K562 (cell line): ENCODE results near the gene OR11L1. TPM values are rescaled to one million over a fixed set of nuclear protein-coding genes. Genes with fewer than 3 reads are reported as not detected.

Experiments used
- BMI1 ChIP-seq: fragments of 150-350 bp; IDR thresholded peaks from 2 replicates; pipeline ENCODE4 v1.6.1; 2014; ENCODE audit warnings: low read length
- BRCA1 ChIP-seq, 2 experiments: fragments of 450-650 bp in 1 of 2; sonication (generic) in 1 of 2; formaldehyde crosslinking in 1 of 2; IDR thresholded peaks; 2 replicates each; pipeline versions ENCODE4 v1.5.0 to v1.6.1; 2017 to 2020; ENCODE audit warnings: mild to moderate bottlenecking in 1 of 2, missing genetic modification reagents in 1 of 2
- CCNT2 ChIP-seq: IDR thresholded peaks from 2 replicates; pipeline ENCODE4 v1.6.1; 2011; ENCODE audit warnings: borderline replicate concordance, low read depth, mild to moderate bottlenecking, moderate library complexity, mixed read lengths, low read length; ENCODE audit not compliant: insufficient read length; ENCODE audit errors: extremely low read depth
- KAT2B ChIP-seq: IDR thresholded peaks from one replicate; pipeline ENCODE4 v1.6.1; 2012; ENCODE audit warnings: low read depth, mild to moderate bottlenecking, control low read depth, inconsistent platforms, low read length, moderate library complexity
- MTA1 ChIP-seq: fragments of 450-650 bp; IDR thresholded peaks from 2 replicates; pipeline ENCODE4 v1.6.1; 2017; ENCODE audit warnings: borderline replicate concordance
- NCOA4 ChIP-seq: fragments of 450-650 bp; IDR thresholded peaks from 2 replicates; pipeline ENCODE4 v1.6.1; 2018; ENCODE audit warnings: mild to moderate bottlenecking; ENCODE audit not compliant: partially characterized antibody
- NR1H2 ChIP-seq: sonication (generic); formaldehyde crosslinking; IDR thresholded peaks from 2 replicates; pipeline ENCODE4 v1.4.0; 2020; ENCODE audit warnings: mild to moderate bottlenecking, missing genetic modification reagents
- PHB ChIP-seq: fragments of 250-450 bp; sonication (Bioruptor Pico); IDR thresholded peaks from 2 replicates; pipeline ENCODE4 v1.5.0; 2021
- PPARD ChIP-seq: fragments of 250-450 bp; sonication (Bioruptor Pico); IDR thresholded peaks from 2 replicates; pipeline ENCODE4 v1.8.0; 2022; ENCODE audit warnings: inconsistent platforms, mild to moderate bottlenecking, moderate library complexity
- RBM22 ChIP-seq: fragments of 200-400 bp; formaldehyde crosslinking; IDR thresholded peaks from 2 replicates; pipeline ENCODE4 v1.6.1; 2018; ENCODE audit warnings: low read length, low read depth; ENCODE audit not compliant: poor library complexity, severe bottlenecking
- RBM39 ChIP-seq: fragments of 200-400 bp; formaldehyde crosslinking; optimal IDR thresholded peaks from 2 replicates; pipeline ENCODE3; 2018; ENCODE audit warnings: low read depth, low read length
- RFX7 ChIP-seq: fragments of 250-450 bp; sonication (Bioruptor Pico); IDR thresholded peaks from 2 replicates; pipeline ENCODE4 v1.5.1; 2021; ENCODE audit warnings: mild to moderate bottlenecking
- TGIF2 ChIP-seq: sonication (generic); formaldehyde crosslinking; IDR thresholded peaks from 2 replicates; pipeline ENCODE4 v1.8.1; 2022; ENCODE audit warnings: mild to moderate bottlenecking, missing genetic modification reagents, moderate library complexity
- U2AF2 ChIP-seq: fragments of 200-400 bp; formaldehyde crosslinking; optimal IDR thresholded peaks from 2 replicates; pipeline ENCODE3; 2017; ENCODE audit warnings: low read depth, mild to moderate bottlenecking, low read length
- ZBTB8A ChIP-seq: fragments of 450-650 bp; IDR thresholded peaks from 2 replicates; pipeline ENCODE4 v1.6.1; 2018; ENCODE audit warnings: mild to moderate bottlenecking, moderate library complexity; ENCODE audit not compliant: partially characterized antibody
- ZFPM2 ChIP-seq: fragments of 250-450 bp; sonication (Bioruptor Pico); IDR thresholded peaks from 2 replicates; pipeline ENCODE4 v1.5.1; 2022; ENCODE audit warnings: mild to moderate bottlenecking
- ZNF551 ChIP-seq: fragments of 250-450 bp; sonication (Bioruptor Pico); IDR thresholded peaks from 2 replicates; pipeline ENCODE4 v1.5.0; 2021; ENCODE audit warnings: mild to moderate bottlenecking, moderate library complexity
- ZNF584 ChIP-seq: fragments of 200-800 bp; sonication (Bioruptor generic); IDR thresholded peaks from 2 replicates; pipeline ENCODE4 v1.6.1; 2016; ENCODE audit warnings: low read depth, mild to moderate bottlenecking, missing genetic modification characterization, missing compliant biosample characterization
- ZSCAN32 ChIP-seq: fragments of 450-650 bp; formaldehyde crosslinking; IDR thresholded peaks from 2 replicates; pipeline ENCODE4 v1.4.0; 2020; ENCODE audit warnings: mild to moderate bottlenecking, moderate library complexity
- polyA plus RNA-seq, 8 experiments: library from polyadenylated mRNA; depleted of rRNA in 4 of 8; stranded (reverse) in 5 of 8; unstranded in 3 of 8; fragments of >200 nt; fragmentation: Nextera tagmentation in 2 of 8; fragmentation: Illumina TruSeq in 1 of 8; extraction: Ambion mirVana in 2 of 8; extraction: Trizol in 1 of 8; gene quantifications; 2 replicates each; pipeline versions ENCODE4 v1.2.1 to v1.2.3, GENCODE V29; 2011 to 2014; ENCODE audit warnings: inconsistent platforms in 1 of 8, missing spikeins in 1 of 8
- total RNA-seq, 7 experiments: library from RNA; depleted of rRNA in 6 of 7; stranded (reverse); fragments of >200 nt in 6 of 7; fragmentation: Illumina TruSeq in 2 of 7; extraction: Trizol in 2 of 7; gene quantifications; 2 replicates each; pipeline versions ENCODE4 v1.2.1 to v1.2.3, GENCODE V29; 2011 to 2021; ENCODE audit warnings: low replicate concordance in 1 of 7
- TF ChIP-seq, protein P1 (sequence below): fragments of 450-650 bp; IDR thresholded peaks from 2 replicates; pipeline ENCODE4 v1.6.1; 2017; ENCODE audit warnings: antibody characterized with exemption
- TF ChIP-seq, protein P2 (sequence below), 2 experiments: fragments of 150-350 bp in 1 of 2; IDR thresholded peaks; 2 replicates each; pipeline ENCODE4 v1.6.1; 2012 to 2016; ENCODE audit warnings: low read depth in 2 of 2, low read length in 2 of 2, mild to moderate bottlenecking in 1 of 2, moderate library complexity in 1 of 2

The OR11L1 gene
- total and polyA plus RNA-seq, 9 of the 15 experiments (the other 6 are each of a cell fraction or from before 2014, with no cell fraction given) = not detected

DNA sequence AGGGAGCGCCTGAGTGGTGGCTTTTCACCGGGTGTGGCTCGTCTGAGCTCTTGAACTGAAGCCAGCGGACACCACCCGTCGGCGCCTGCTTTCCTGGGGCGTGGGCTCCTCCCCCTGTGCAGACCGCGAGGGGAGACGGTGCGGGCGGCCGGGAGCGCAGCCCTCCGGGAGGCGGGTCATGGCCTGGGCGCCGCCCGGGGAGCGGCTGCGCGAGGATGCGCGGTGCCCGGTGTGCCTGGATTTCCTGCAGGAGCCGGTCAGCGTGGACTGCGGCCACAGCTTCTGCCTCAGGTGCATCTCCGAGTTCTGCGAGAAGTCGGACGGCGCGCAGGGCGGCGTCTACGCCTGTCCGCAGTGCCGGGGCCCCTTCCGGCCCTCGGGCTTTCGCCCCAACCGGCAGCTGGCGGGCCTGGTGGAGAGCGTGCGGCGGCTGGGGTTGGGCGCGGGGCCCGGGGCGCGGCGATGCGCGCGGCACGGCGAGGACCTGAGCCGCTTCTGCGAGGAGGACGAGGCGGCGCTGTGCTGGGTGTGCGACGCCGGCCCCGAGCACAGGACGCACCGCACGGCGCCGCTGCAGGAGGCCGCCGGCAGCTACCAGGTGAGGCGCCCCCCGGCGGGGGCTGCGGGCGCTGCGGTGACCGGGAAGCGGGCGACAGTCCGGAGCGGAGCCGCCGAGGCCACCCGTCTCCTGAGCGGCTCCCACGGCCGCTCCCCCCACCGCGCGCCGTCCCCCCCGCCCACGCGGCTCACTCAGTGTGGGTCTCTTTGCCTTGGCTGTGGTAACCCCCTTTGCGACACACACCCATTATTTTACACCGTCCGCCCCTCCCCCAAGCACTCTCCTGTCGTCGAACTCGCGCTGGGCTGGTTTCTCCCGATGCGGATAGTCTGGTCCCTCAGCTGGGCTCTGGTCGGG, 15.6 kb upstream of the OR11L1 start, which contains the start of gene TRIM58 (continued):
- TF ChIP-seq RBM22 (peak; percentile 36), NCOA4 (no peak), BMI1 (no peak), ZNF551 (CRISPR knock-in tag) (no peak), MTA1 (no peak), RBM39 (no peak), PPARD (CRISPR knock-in tag) (no peak), ZFPM2 (no peak), KAT2B (peak; percentile 91), ZNF584 (CRISPR knock-in tag) (no peak), U2AF2 (no peak), TGIF2 (peak; percentile 47; the same call in 1 of the 2 replicates), ZBTB8A (no peak), NR1H2 (CRISPR knock-in tag) (peak; percentile 90; the same call in 1 of the 2 replicates), BRCA1 (IDR thresholded peaks at IDR 0.05) (no peak), BRCA1 (CRISPR knock-in tag; IDR thresholded peaks at IDR 0.05) (peak; percentile 93; the same call in 1 of the 2 replicates), ZSCAN32 (CRISPR knock-in tag) (no peak; the same call in 1 of the 2 replicates), PHB (CRISPR knock-in tag) (no peak), CCNT2 (peak; percentile 87), RFX7 (CRISPR knock-in tag) (no peak)
- TF ChIP-seq, protein P1, sequence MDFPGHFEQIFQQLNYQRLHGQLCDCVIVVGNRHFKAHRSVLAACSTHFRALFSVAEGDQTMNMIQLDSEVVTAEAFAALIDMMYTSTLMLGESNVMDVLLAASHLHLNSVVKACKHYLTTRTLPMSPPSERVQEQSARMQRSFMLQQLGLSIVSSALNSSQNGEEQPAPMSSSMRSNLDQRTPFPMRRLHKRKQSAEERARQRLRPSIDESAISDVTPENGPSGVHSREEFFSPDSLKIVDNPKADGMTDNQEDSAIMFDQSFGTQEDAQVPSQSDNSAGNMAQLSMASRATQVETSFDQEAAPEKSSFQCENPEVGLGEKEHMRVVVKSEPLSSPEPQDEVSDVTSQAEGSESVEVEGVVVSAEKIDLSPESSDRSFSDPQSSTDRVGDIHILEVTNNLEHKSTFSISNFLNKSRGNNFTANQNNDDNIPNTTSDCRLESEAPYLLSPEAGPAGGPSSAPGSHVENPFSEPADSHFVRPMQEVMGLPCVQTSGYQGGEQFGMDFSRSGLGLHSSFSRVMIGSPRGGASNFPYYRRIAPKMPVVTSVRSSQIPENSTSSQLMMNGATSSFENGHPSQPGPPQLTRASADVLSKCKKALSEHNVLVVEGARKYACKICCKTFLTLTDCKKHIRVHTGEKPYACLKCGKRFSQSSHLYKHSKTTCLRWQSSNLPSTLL = no peak
- TF ChIP-seq, protein P2, sequence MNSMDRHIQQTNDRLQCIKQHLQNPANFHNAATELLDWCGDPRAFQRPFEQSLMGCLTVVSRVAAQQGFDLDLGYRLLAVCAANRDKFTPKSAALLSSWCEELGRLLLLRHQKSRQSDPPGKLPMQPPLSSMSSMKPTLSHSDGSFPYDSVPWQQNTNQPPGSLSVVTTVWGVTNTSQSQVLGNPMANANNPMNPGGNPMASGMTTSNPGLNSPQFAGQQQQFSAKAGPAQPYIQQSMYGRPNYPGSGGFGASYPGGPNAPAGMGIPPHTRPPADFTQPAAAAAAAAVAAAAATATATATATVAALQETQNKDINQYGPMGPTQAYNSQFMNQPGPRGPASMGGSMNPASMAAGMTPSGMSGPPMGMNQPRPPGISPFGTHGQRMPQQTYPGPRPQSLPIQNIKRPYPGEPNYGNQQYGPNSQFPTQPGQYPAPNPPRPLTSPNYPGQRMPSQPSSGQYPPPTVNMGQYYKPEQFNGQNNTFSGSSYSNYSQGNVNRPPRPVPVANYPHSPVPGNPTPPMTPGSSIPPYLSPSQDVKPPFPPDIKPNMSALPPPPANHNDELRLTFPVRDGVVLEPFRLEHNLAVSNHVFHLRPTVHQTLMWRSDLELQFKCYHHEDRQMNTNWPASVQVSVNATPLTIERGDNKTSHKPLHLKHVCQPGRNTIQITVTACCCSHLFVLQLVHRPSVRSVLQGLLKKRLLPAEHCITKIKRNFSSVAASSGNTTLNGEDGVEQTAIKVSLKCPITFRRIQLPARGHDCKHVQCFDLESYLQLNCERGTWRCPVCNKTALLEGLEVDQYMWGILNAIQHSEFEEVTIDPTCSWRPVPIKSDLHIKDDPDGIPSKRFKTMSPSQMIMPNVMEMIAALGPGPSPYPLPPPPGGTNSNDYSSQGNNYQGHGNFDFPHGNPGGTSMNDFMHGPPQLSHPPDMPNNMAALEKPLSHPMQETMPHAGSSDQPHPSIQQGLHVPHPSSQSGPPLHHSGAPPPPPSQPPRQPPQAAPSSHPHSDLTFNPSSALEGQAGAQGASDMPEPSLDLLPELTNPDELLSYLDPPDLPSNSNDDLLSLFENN (IDR thresholded peaks at IDR 0.05; ENCODE audit: low read depth in 2 of 2, low read length in 2 of 2) = peak in 1 of 2 experiments; percentile 45; a peak in 1 of 4 replicates
- TF ChIP-seq, all 486 proteins: peak for 150
